Measurements from ENCODE around the gene PALM.
"Not testable (repeated sequence)": the region's sequence is repeated elsewhere in the genome, so short reads cannot be mapped to it uniquely, and the experiment has no call there.

Gene PALM

GRCh38 chr19:708154-709143 is at the start of gene PALM:
PALM (plus strand) TSS chr19:708935; CDS start chr19:709147, 212 bp downstream.
- peak in 1 of 2 donors; percentile 13 for DNase-seq

- no peak for DNase-seq
Observed at GRCh38 chr19:660793-661426, 47.8 kb upstream of the PALM start.

GRCh38 chr19:661427-662196 is 47.1 kb upstream of the PALM start:
- DNase-seq = no peak

- DNase-seq = no peak
Observed at GRCh38 chr19:662207-662961, 46.4 kb upstream of the PALM start.

- peak; percentile 84 to 86 for DNase-seq
Observed at GRCh38 chr19:662962-663681, 45.6 kb upstream of the PALM start, which contains the start of gene RNF126. RNF126 (minus strand) TSS chr19:663214; CDS start chr19:663121, 93 bp downstream.

GRCh38 chr19:663682-664117 is 45.0 kb upstream of the PALM start:
- no peak for DNase-seq

- DNase-seq = peak; percentile 47 to 67
Observed at GRCh38 chr19:664913-665443, 43.8 kb upstream of the PALM start.

- not testable (repeated sequence) for DNase-seq
Observed at GRCh38 chr19:666985-667573, 41.7 kb upstream of the PALM start.

GRCh38 chr19:668675-669434 is 39.9 kb upstream of the PALM start:
- DNase-seq = not testable (repeated sequence)

- no peak for DNase-seq
Observed at GRCh38 chr19:670609-671075, 38.1 kb upstream of the PALM start.

GRCh38 chr19:674282-675151 is 34.2 kb upstream of the PALM start:
- peak in 1 of 2 donors; percentile 29 for DNase-seq

GRCh38 chr19:676007-676338 is 32.8 kb upstream of the PALM start:
- DNase-seq = no peak

GRCh38 chr19:676339-677105 is 32.2 kb upstream of the PALM start, which contains the start of gene FSTL3:
FSTL3 (plus strand) TSS chr19:676392; CDS start chr19:676424, 32 bp downstream.
- DNase-seq = no peak

- no peak for DNase-seq
Observed at GRCh38 chr19:677201-677600, 31.5 kb upstream of the PALM start.

- no peak for DNase-seq
Observed at GRCh38 chr19:677601-678436, 30.9 kb upstream of the PALM start.

- no peak for DNase-seq
Observed at GRCh38 chr19:678791-679388, 29.8 kb upstream of the PALM start.

All from hippocampal formation (tissue), 2 donors.